ENCODE data around the gene LEPR. TPM values are rescaled to one million over a fixed set of nuclear protein-coding genes. Genes with fewer than 3 reads are reported as not detected.

LEPR gene
- total RNA-seq, 2 donors from 2014 or later = 5.3 to 7.8 TPM

DNA sequence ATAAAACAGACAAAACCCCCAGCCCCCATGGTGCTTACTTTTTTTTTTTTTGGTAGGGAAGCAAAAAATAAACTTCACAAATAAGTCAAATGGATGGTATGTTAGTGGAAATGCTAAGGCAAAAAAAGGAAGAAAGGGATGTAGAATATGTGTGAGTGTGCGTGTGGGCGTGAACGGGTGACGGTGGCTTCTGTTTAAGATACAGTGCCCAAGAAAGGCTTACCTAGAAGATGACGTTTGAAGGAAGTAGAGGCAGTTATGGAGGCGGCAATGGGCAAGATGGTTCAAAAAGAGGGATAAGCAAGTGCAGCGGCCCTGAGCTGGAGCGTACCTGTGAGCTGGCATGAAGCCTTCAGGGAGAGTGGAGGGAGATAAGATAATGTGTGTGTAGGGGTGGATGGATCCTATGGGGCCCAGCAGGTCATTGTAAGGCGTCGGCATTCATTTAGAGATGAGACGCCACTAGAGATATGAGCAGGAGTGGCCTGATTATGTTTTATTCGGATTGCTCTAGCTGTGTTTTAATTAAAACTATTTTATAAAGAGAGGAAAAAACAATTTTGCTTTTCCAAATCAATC, 19.9 kb downstream of the LEPR start:
- H3K27me3 ChIP-seq = no peaks in the 10 kb centered on the region
- no peak for ATAC-seq
- DNase-seq = no peak
- peaks cover 7% of the 10 kb centered on the region for H3K4me1 ChIP-seq
- H3K36me3 ChIP-seq (replicated peaks in 1 of 2; ENCODE audit: insufficient read depth in 1 of 2, low read depth in 2 of 2) = no peaks in the 10 kb centered on the region
- TF ChIP-seq POLR2A (IDR thresholded peaks at IDR 0.05) = no peak
- no peak for TF ChIP-seq CTCF (IDR thresholded peaks at IDR 0.05)
- intact Hi-C loops (cut with DNase I) = no loop called here
- H3K9me3 ChIP-seq = no peaks in the 10 kb centered on the region
- H3K27ac ChIP-seq = no peak overlapping the region
- WGBS, 2 donors = 73 to 86% methylated on average over 12 of the region's 12 CpGs
- no peak overlapping the region for H3K4me3 ChIP-seq

DNA sequence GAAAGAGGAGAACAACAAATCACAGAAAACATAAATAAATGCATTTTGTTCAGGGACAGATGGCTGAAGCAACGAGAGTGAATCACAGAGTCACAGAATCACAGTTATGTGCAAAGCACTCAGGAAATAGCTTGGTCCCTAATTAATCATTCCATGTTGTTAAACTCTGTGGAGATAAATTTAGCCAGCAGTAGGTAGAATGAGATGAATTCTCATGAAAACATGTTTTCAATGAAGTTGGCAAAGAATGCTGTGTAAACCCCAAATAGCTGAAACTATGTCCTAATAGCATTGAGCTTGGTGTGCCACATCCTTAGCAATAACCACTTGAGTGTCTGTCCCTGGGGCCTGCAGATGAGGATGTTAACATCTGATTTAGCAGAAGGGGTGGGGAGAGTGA, 20.4 kb downstream of the LEPR start:
- Histone ChIP-seq H3K9me3 (no peaks in the 10 kb centered on the region), H3K27me3 (no peaks in the 10 kb centered on the region), H3K27ac (no peak overlapping the region), H3K36me3 (replicated peaks in 1 of 2; ENCODE audit: insufficient read depth in 1 of 2, low read depth in 2 of 2) (no peaks in the 10 kb centered on the region), H3K4me1 (peaks cover 7% of the 10 kb centered on the region), H3K4me3 (no peak overlapping the region)
- TF ChIP-seq CTCF (IDR thresholded peaks at IDR 0.05) (no peak), POLR2A (IDR thresholded peaks at IDR 0.05) (no peak)
- ATAC-seq (no peak), DNase-seq (no peak)
- intact Hi-C loops (cut with DNase I) = no loop called here
- 56 to 61% methylated on average over 1 of the region's 1 CpG for WGBS, 2 donors

DNA sequence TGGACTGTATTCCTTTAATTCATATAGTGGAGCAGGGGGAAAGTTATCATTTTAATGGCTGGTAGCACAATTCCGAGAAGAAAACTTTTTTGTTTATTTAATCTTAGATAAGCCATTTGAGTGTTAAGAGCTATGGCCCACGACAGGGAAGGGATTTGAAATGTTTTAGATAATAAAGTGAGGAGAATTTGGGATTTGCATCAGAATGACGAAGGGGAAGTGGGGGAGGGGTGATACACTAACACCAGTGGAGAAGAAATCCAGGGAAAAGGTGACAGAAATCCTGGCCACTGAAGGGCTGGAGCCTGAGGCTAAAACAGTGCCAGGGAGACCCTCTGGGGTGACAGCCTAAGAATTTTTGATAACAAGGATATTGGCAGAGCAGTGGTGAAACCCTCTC, 21.0 kb downstream of the LEPR start:
- Histone ChIP-seq H3K9me3 (no peaks in the 10 kb centered on the region), H3K4me3 (no peak overlapping the region), H3K27ac (no peak overlapping the region), H3K36me3 (replicated peaks in 1 of 2; ENCODE audit: insufficient read depth in 1 of 2, low read depth in 2 of 2) (no peaks in the 10 kb centered on the region), H3K4me1 (peaks cover 7% of the 10 kb centered on the region), H3K27me3 (no peaks in the 10 kb centered on the region)
- 30 to 35% methylated on average over 3 of the region's 3 CpGs for WGBS, 2 donors
- intact Hi-C loops (cut with DNase I) = no loop called here
- ATAC-seq = no peak
- DNase-seq = no peak
- TF ChIP-seq CTCF (IDR thresholded peaks at IDR 0.05) (no peak), POLR2A (IDR thresholded peaks at IDR 0.05) (no peak)

GRCh38 chr1:65442442-65442841, 22.0 kb downstream of the LEPR start:
- no peak overlapping the region for H3K27ac ChIP-seq
- no peak overlapping the region for H3K4me3 ChIP-seq
- DNase-seq (no peak), ATAC-seq (no peak)
- 81 to 96% methylated on average over 1 of the region's 1 CpG for WGBS, 2 donors
- TF ChIP-seq CTCF (IDR thresholded peaks at IDR 0.05) (no peak), POLR2A (IDR thresholded peaks at IDR 0.05) (no peak)
- H3K36me3 ChIP-seq (replicated peaks in 1 of 2; ENCODE audit: insufficient read depth in 1 of 2, low read depth in 2 of 2) = no peaks in the 10 kb centered on the region
- intact Hi-C loops (cut with DNase I) = no loop called here
- H3K27me3 ChIP-seq = no peaks in the 10 kb centered on the region
- peaks cover 7% of the 10 kb centered on the region for H3K4me1 ChIP-seq
- H3K9me3 ChIP-seq = no peaks in the 10 kb centered on the region

GRCh38 chr1:65443647-65444046, 23.2 kb downstream of the LEPR start:
- ATAC-seq (no peak), DNase-seq (no peak)
- Histone ChIP-seq H3K27ac (no peak overlapping the region), H3K9me3 (peaks cover 0 to 3% (median 0%) of the 10 kb centered on the region in 3 donors), H3K27me3 (no peaks in the 10 kb centered on the region), H3K4me1 (peaks cover 7% of the 10 kb centered on the region), H3K4me3 (no peak overlapping the region), H3K36me3 (replicated peaks in 1 of 2; ENCODE audit: insufficient read depth in 1 of 2, low read depth in 2 of 2) (no peaks in the 10 kb centered on the region)
- WGBS, 2 donors = 86 to 92% methylated on average over 2 of the region's 2 CpGs
- intact Hi-C loops (cut with DNase I) = no loop called here
- no peak for TF ChIP-seq CTCF (IDR thresholded peaks at IDR 0.05)
- no peak for TF ChIP-seq POLR2A (IDR thresholded peaks at IDR 0.05)

All from body of pancreas (tissue), 4 donors.